Fibroblast of lung (primary cell): ENCODE measurements around the gene ZNF584.

ENCODE experiments used
- CTCF ChIP-seq, 2 donors: IDR thresholded peaks in 1 of 2; conservative IDR thresholded peaks in 1 of 2; 1 replicate in 1 of 2; 2 replicates in 1 of 2; pipeline ENCODE4 v1.5.1; 2011 to 2012; ENCODE audit warnings: low read length in 2 of 2, control low read depth in 1 of 2, inconsistent platforms in 1 of 2, low read depth in 1 of 2, mild to moderate bottlenecking in 1 of 2
- EZH2 ChIP-seq: IDR thresholded peaks from 2 replicates; pipeline ENCODE4 v1.5.1; 2012; ENCODE audit warnings: low read length, control low read depth, mild to moderate bottlenecking; ENCODE audit errors: missing control alignments

GRCh38 chr19:58386576-58387337 lies 21.7 kb upstream of the ZNF584 start, which contains the start of gene RPS5:
- TF ChIP-seq CTCF (conservative IDR thresholded peaks at IDR 0.05 in 1 of 2, IDR thresholded peaks at IDR 0.05 in 1 of 2; ENCODE audit: low read depth in 1 of 2, low read length in 2 of 2) (no peak), EZH2 (no peak)
